Measurements from ENCODE around the gene AVL9. TPM values are rescaled to one million over a fixed set of nuclear protein-coding genes. Genes with fewer than 3 reads are reported as not detected.
A peak's percentile ranks its signal among the peaks of the same experiment; 100 is the strongest.

Gene AVL9
- total and polyA plus RNA-seq, 2 experiments from 2014 or later, result 13.1 to 33.8 TPM

GRCh38 chr7:32511791-32512190 lies 16.5 kb downstream of the AVL9 start (continued):
- no peak for TF ChIP-seq ZNF462 (CRISPR knock-in tag; IDR thresholded peaks at IDR 0.05)
- no peak for TF ChIP-seq ETS1 (IDR thresholded peaks at IDR 0.05)
- no peak for TF ChIP-seq NANOG (IDR thresholded peaks at IDR 0.05; ENCODE audit: borderline replicate concordance)
- TF ChIP-seq JUNB (IDR thresholded peaks at IDR 0.05; ENCODE audit: unreplicated experiment), result no peak
- TF ChIP-seq POLR2AphosphoS5 (IDR thresholded peaks at IDR 0.05; ENCODE audit: low read depth), result no peak
- no peak for TF ChIP-seq EZH2 (IDR thresholded peaks at IDR 0.05; ENCODE audit: low read depth, unreplicated experiment)
- TF ChIP-seq ZNF114 (CRISPR knock-in tag; IDR thresholded peaks at IDR 0.05), result no peak

- ATAC-seq (peak; percentile 86), DNase-seq (ENCODE audit: low spot score) (peak; percentile 63)
- Histone ChIP-seq H3K27ac (ENCODE audit: low read depth) (peak overlapping the region; percentile 77), H3K79me2 (replicated peaks; ENCODE audit: insufficient read depth) (peaks cover 75% of the 10 kb centered on the region), H3K9me2 (ENCODE audit: insufficient read depth) (peaks cover 2% of the 10 kb centered on the region), H3K4me1 (ENCODE audit: insufficient read depth) (peaks cover 18% of the 10 kb centered on the region), H3K4me3 (peak overlapping the region; percentile 8; the same call in 1 of the 2 replicates), H2AFZ (no peak overlapping the region), H4K20me1 (replicated peaks; ENCODE audit: insufficient read depth) (0 out of 2 replicates have a peak, but pooled peaks cover 3% of the 10 kb centered on the region), H3F3A (replicated peaks; ENCODE audit: low read depth) (no peaks in the 10 kb centered on the region), H3K36me3 (ENCODE audit: insufficient read depth) (peaks cover 23% of the 10 kb centered on the region), H3K27me3 (ENCODE audit: insufficient read depth) (no peaks in the 10 kb centered on the region), H3K4me2 (peak overlapping the region; percentile 59)
- H3K4me3 Mint-ChIP-seq, result peak overlapping the region; percentile 35; the same call in 2 of the 3 replicates
- H3K36me3 Mint-ChIP-seq (ENCODE audit: low read depth), result peaks cover 85% of the 10 kb centered on the region
- peaks cover 43% of the 10 kb centered on the region for H3K4me1 Mint-ChIP-seq
- H3K9me3 Mint-ChIP-seq, result peaks cover 43% of the 10 kb centered on the region
- H3K27ac Mint-ChIP-seq, result peak overlapping the region; percentile 85
- peaks cover 11% of the 10 kb centered on the region for H3K27me3 Mint-ChIP-seq (ENCODE audit: insufficient read depth, low read depth, poor library complexity)
- no peak for TF ChIP-seq CREB1 (CRISPR knock-in tag; IDR thresholded peaks at IDR 0.05; ENCODE audit: low read depth)
- no peak for TF ChIP-seq NANOG (IDR thresholded peaks at IDR 0.05; ENCODE audit: borderline replicate concordance)
- no peak for TF ChIP-seq EZH2 (IDR thresholded peaks at IDR 0.05; ENCODE audit: low read depth, unreplicated experiment)
- TF ChIP-seq REST (IDR thresholded peaks at IDR 0.05; ENCODE audit: unreplicated experiment), result no peak
- TF ChIP-seq POLR2AphosphoS5 (IDR thresholded peaks at IDR 0.05; ENCODE audit: low read depth), result no peak
Measured at GRCh38 chr7:32513210-32513609, 17.9 kb downstream of the AVL9 start.
